Spleen (tissue), 7 donors: ENCODE data around the gene TOP2B.

ENCODE experiments used
- CTCF ChIP-seq, 11 experiments: fragments of 200-600 bp in 7 of 11; fragments of 450-650 bp in 4 of 11; sonication (generic) in 4 of 11; IDR thresholded peaks in 8 of 11; conservative IDR thresholded peaks in 3 of 11; 1 replicate in 7 of 11; 2 replicates in 4 of 11; pipeline versions ENCODE4 v1.4.0 to v1.8.0; 2016 to 2021; ENCODE audit warnings: antibody characterized with exemption in 11 of 11, inconsistent platforms in 4 of 11, mild to moderate bottlenecking in 1 of 11
- POLR2A ChIP-seq, 3 donors: fragments of 450-650 bp; IDR thresholded peaks; one replicate each; pipeline ENCODE4 v1.5.1; 2017; ENCODE audit warnings: antibody characterized with exemption in 3 of 3, mild to moderate bottlenecking in 1 of 3
- donor health status: DM: no; HTN: no; CAD: no; lungs with moderate emphysema.
- donor health status: DM: no; HTN: no; CAD: no.
- donor health status: DM: no; HTN: no; CAD: no.

GRCh38 chr3:25711090-25711489, 46.4 kb upstream of the TOP2B start:
- TF ChIP-seq CTCF (IDR thresholded peaks at IDR 0.05 in 8 of 11, conservative IDR thresholded peaks at IDR 0.05 in 3 of 11): no peak
- TF ChIP-seq POLR2A (IDR thresholded peaks at IDR 0.05): no peak
